COR-L47 (cell line): ENCODE results near the gene NLRP11.
"Not testable (repeated sequence)": the region's sequence is repeated elsewhere in the genome, so short reads cannot be mapped to it uniquely, and the experiment has no call there.

Experiments used
- DNase-seq: peaks from one replicate; lab custom pipeline; 2025; lab: John Stamatoyannopoulos, UW

Gene NLRP11

GRCh38 chr19:55778331-55778730 is 53.5 kb downstream of the NLRP11 start:
- DNase-seq = no peak

- no peak for DNase-seq
Measured at GRCh38 chr19:55777528-55777927, 54.3 kb downstream of the NLRP11 start.

DNA sequence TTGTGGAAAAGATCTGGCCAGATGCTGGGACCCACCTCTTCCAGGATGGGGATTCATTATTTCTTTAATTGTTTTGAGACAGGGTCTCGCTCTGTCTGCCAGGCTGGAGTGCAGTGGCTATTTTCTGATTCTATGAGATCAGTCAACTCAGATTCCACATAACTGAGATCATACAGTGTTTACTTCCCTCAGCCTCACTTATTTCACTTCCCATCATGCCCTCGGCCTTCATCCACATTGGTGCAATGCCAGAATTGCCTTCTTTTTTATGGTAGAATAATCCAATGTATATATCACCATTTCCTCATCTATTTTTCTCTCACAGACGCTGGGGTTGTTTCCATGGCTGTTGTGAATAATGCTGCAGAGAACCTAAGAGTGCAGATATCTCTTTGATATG is 62.2 kb downstream of the NLRP11 start:
- DNase-seq = not testable (repeated sequence)

DNA sequence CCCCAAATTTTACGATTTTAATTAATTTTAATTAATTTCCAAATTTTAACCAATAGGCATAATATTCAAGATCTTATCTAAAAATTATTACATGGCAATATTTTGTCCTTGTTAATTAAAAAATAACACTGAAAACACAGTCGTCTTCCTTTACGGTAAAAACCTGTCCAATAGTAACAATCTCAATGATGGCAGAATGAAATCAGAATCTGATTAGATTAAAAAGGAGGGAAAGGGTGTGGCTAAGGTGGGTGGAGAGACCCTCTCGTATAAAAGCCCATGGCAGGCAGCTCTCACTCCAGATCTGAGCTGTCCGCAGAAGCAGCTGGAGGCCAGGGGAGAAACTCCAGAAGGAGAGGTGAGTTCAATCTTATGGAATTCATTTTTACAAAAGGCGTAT is 63.0 kb downstream of the NLRP11 start, which contains the start of gene RFPL4AL1:
Gene RFPL4AL1 (plus strand): TSS at position 301 of the 400 bp plus-strand sequence. CDS start 2,687 bp downstream, outside the sequence.
- not testable (repeated sequence) for DNase-seq

DNA sequence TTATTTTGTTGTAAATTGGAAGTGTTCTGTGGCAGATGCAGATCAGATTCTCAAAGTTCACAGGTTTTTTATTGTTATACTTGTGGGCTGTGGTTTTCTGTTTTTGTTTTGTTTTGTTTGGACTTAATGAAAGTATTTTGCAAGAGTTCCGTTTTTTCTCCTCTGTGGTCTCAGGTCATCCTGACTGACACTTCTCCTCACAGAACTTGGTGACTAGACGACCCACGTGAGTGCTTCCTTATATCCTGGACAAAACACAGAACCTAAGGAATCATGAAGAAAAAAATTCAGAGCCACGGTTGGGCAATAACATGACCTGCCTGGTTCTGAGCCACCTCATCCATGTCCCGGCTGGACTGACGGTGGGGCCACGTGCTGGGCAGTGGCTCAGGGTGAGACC is 65.3 kb downstream of the NLRP11 start:
- DNase-seq = no peak

- not testable (repeated sequence) for DNase-seq
Measured at GRCh38 chr19:55758797-55759196, 73.0 kb downstream of the NLRP11 start, which contains the start of gene RFPL4A. TSS of gene RFPL4A (plus strand) at chr19:55759097. CDS start at chr19:55761801, 2,704 bp downstream.

- not testable (repeated sequence) for DNase-seq
Measured at GRCh38 chr19:55756808-55757207, 75.0 kb downstream of the NLRP11 start.

DNA sequence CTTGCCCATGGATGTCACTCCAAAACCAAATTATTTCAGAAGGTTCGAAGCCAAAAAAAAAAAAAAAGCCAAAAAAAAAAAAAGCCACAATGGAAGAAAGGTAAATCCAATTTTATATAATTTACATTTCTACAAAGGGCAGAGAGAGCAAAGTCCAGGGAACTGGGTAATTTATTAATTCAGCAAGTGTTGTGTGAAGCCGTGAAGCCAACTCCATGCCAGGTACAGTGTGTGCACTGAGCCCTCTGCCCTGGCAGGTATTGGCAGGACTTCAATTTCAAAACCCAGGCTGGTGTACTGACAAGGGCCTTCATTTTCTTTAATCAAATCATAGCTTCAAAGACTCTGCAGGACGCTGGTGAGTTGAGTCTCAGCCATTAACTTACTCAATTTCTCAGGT is 78.4 kb downstream of the NLRP11 start:
- no peak for DNase-seq

GRCh38 chr19:55750715-55751114 is 81.1 kb downstream of the NLRP11 start:
- DNase-seq = no peak

DNA sequence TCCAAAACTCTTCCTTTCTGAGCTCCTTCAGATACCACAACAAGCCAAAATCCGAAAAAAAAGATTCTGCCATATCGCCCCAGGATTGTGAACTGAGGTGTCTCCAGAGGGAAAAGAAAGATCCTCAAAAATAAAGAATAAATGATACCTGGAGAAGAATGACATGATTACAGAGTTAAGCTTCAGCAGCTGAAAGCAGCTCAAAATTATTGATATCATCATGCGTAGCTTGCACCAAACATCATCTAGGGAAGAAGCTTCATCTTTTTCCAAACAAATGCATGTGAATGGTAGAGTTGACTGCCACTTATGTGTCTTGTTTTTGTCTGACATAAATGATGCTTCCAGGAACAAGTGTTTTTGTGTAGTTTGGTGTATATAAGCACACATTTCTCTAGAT is 93.5 kb downstream of the NLRP11 start, which contains the start of gene NLRP9:
Gene NLRP9 (minus strand): TSS at position 101 of the 400 bp plus-strand sequence. CDS start 28 bp downstream, at position 73.
- DNase-seq = no peak
